Astrocyte (in vitro differentiated cells and primary cell): ENCODE measurements around the gene LY86. TPM values are rescaled to one million over a fixed set of nuclear protein-coding genes. Genes with fewer than 3 reads are reported as not detected.

ENCODE experiments used
- DNase-seq: peaks from one replicate; pipeline ENCODE4 v3.0.0-alpha.2; 2010; ENCODE audit warnings: low read depth
- FAIRE-seq: peaks from 2 replicates; lab custom pipeline; 2011; peaks lifted over from hg19 to GRCh38; lab: Jason Lieb, UNC
- H2AFZ ChIP-seq: 2 replicates; pipeline ENCODE4 v1.6.0; 2012; ENCODE audit warnings: low read depth, low read length, inconsistent platforms
- H3K27ac ChIP-seq: 2 replicates; pipeline ENCODE4 v1.5.1; 2011; ENCODE audit warnings: low read depth, low read length, inconsistent platforms
- H3K27me3 ChIP-seq: 2 replicates; pipeline ENCODE4 v1.6.0; 2011; ENCODE audit warnings: low read length, inconsistent platforms; ENCODE audit not compliant: insufficient read depth
- H3K36me3 ChIP-seq: 2 replicates; pipeline ENCODE4 v1.5.1; 2011; ENCODE audit warnings: low read length, inconsistent platforms; ENCODE audit not compliant: insufficient read depth
- H3K4me1 ChIP-seq: 2 replicates; pipeline ENCODE4 v1.5.1; 2011; ENCODE audit warnings: low read length, inconsistent platforms; ENCODE audit not compliant: insufficient read depth
- H3K4me2 ChIP-seq: 2 replicates; pipeline ENCODE4 v1.6.0; 2012; ENCODE audit warnings: low read length, inconsistent platforms
- H3K4me3 ChIP-seq: 2 replicates; pipeline ENCODE4 v1.5.1; 2011; ENCODE audit warnings: low read depth, mild to moderate bottlenecking, low read length, inconsistent platforms; ENCODE audit not compliant: insufficient read depth
- H3K79me2 ChIP-seq: 2 replicates; pipeline ENCODE4 v1.6.0; 2012; ENCODE audit warnings: mild to moderate bottlenecking, low read length, inconsistent platforms; ENCODE audit not compliant: insufficient read depth
- H3K9ac ChIP-seq: 2 replicates; pipeline ENCODE4 v1.6.0; 2012; ENCODE audit warnings: mild to moderate bottlenecking, low read length, inconsistent platforms
- H3K9me3 ChIP-seq: 2 replicates; pipeline ENCODE4 v1.5.1; 2012; ENCODE audit warnings: low read depth, mild to moderate bottlenecking, low read length, inconsistent platforms; ENCODE audit not compliant: insufficient read depth
- H4K20me1 ChIP-seq: 2 replicates; pipeline ENCODE4 v1.6.0; 2012; ENCODE audit warnings: low read length, inconsistent platforms; ENCODE audit not compliant: insufficient read depth
- H3K27ac Mint-ChIP-seq: one replicate; pipeline ENCODE4 v1.8.0; 2021; ENCODE audit warnings: mild to moderate bottlenecking, mixed read lengths; ENCODE audit not compliant: unreplicated experiment
- H3K27me3 Mint-ChIP-seq: one replicate; pipeline ENCODE4 v1.8.0; 2021; ENCODE audit warnings: low read depth, mixed read lengths; ENCODE audit not compliant: unreplicated experiment
- H3K36me3 Mint-ChIP-seq: one replicate; pipeline ENCODE4 v1.8.0; 2021; ENCODE audit warnings: low read depth, mixed read lengths; ENCODE audit not compliant: unreplicated experiment
- H3K4me1 Mint-ChIP-seq: one replicate; pipeline ENCODE4 v1.8.0; 2021; ENCODE audit warnings: low read depth, mixed read lengths; ENCODE audit not compliant: unreplicated experiment
- H3K4me3 Mint-ChIP-seq: one replicate; pipeline ENCODE4 v1.8.0; 2021; ENCODE audit warnings: mild to moderate bottlenecking, moderate library complexity, mixed read lengths; ENCODE audit not compliant: unreplicated experiment
- H3K9me3 Mint-ChIP-seq: one replicate; pipeline ENCODE4 v1.8.0; 2021; ENCODE audit warnings: mild to moderate bottlenecking, mixed read lengths; ENCODE audit not compliant: unreplicated experiment
- EZH2 ChIP-seq: IDR thresholded peaks from 2 replicates; pipeline ENCODE4 v1.6.1; 2012; ENCODE audit warnings: mild to moderate bottlenecking, low read length, inconsistent platforms; ENCODE audit not compliant: insufficient read depth
- total RNA-seq: library from RNA; stranded (reverse); gene quantifications from 2 replicates; pipeline ENCODE4 v1.2.1, GENCODE V29; 2021
- TF ChIP-seq, protein P1 (sequence below): IDR thresholded peaks from 2 replicates; pipeline ENCODE4 v1.5.1; 2011; ENCODE audit warnings: low read depth, mild to moderate bottlenecking, inconsistent platforms, low read length, moderate library complexity; ENCODE audit not compliant: insufficient read depth

Gene LY86
- total RNA-seq, 1 donor from 2014 or later, result not detected

- Histone ChIP-seq H3K27ac (no peak overlapping the region), H3K4me3 (no peak overlapping the region), H3K27me3 (no peaks in the 10 kb centered on the region), H3K9me3 (no peaks in the 10 kb centered on the region), H3K4me2 (no peak overlapping the region), H3K79me2 (no peaks in the 10 kb centered on the region), H4K20me1 (no peaks in the 10 kb centered on the region), H3K4me1 (peaks cover 2% of the 10 kb centered on the region), H3K36me3 (no peaks in the 10 kb centered on the region), H2AFZ (no peak overlapping the region), H3K9ac (no peak overlapping the region)
- Mint-ChIP-seq H3K4me1 (peaks cover 25% of the 10 kb centered on the region), H3K9me3 (peaks cover 2% of the 10 kb centered on the region), H3K27ac (no peak overlapping the region), H3K36me3 (no peaks in the 10 kb centered on the region), H3K27me3 (peaks cover 4% of the 10 kb centered on the region), H3K4me3 (no peak overlapping the region)
- no peak for DNase-seq
- TF ChIP-seq EZH2, result no peak
- TF ChIP-seq, protein P1, sequence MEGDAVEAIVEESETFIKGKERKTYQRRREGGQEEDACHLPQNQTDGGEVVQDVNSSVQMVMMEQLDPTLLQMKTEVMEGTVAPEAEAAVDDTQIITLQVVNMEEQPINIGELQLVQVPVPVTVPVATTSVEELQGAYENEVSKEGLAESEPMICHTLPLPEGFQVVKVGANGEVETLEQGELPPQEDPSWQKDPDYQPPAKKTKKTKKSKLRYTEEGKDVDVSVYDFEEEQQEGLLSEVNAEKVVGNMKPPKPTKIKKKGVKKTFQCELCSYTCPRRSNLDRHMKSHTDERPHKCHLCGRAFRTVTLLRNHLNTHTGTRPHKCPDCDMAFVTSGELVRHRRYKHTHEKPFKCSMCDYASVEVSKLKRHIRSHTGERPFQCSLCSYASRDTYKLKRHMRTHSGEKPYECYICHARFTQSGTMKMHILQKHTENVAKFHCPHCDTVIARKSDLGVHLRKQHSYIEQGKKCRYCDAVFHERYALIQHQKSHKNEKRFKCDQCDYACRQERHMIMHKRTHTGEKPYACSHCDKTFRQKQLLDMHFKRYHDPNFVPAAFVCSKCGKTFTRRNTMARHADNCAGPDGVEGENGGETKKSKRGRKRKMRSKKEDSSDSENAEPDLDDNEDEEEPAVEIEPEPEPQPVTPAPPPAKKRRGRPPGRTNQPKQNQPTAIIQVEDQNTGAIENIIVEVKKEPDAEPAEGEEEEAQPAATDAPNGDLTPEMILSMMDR, result no peak
- no peak for FAIRE-seq
These were observed 67.8 kb downstream of the LY86 start for GRCh38 chr6:6656287-6656686.

- Histone ChIP-seq H3K4me2 (no peak overlapping the region), H3K4me1 (peaks cover 2% of the 10 kb centered on the region), H3K4me3 (no peak overlapping the region), H4K20me1 (no peaks in the 10 kb centered on the region), H2AFZ (no peak overlapping the region), H3K79me2 (no peaks in the 10 kb centered on the region), H3K27me3 (no peaks in the 10 kb centered on the region), H3K27ac (no peak overlapping the region), H3K36me3 (no peaks in the 10 kb centered on the region), H3K9ac (no peak overlapping the region), H3K9me3 (no peaks in the 10 kb centered on the region)
- DNase-seq (no peak), FAIRE-seq (no peak)
- Mint-ChIP-seq H3K27ac (no peak overlapping the region), H3K9me3 (peaks cover 2% of the 10 kb centered on the region), H3K4me3 (no peak overlapping the region), H3K4me1 (peaks cover 34% of the 10 kb centered on the region), H3K27me3 (peaks cover 7% of the 10 kb centered on the region), H3K36me3 (no peaks in the 10 kb centered on the region)
- TF ChIP-seq, protein P1, result no peak
- no peak for TF ChIP-seq EZH2
These were observed 68.7 kb downstream of the LY86 start for GRCh38 chr6:6657085-6657819.

- Mint-ChIP-seq H3K36me3 (no peaks in the 10 kb centered on the region), H3K4me3 (no peak overlapping the region), H3K9me3 (peaks cover 2% of the 10 kb centered on the region), H3K27me3 (peaks cover 10% of the 10 kb centered on the region), H3K27ac (no peak overlapping the region), H3K4me1 (peaks cover 35% of the 10 kb centered on the region)
- DNase-seq (no peak), FAIRE-seq (no peak)
- H3K27me3 ChIP-seq, result no peaks in the 10 kb centered on the region
- H3K9me3 ChIP-seq, result no peaks in the 10 kb centered on the region
- no peaks in the 10 kb centered on the region for H3K36me3 ChIP-seq
- H3K4me1 ChIP-seq, result peaks cover 2% of the 10 kb centered on the region
- H3K9ac ChIP-seq, result no peak overlapping the region
- no peak overlapping the region for H2AFZ ChIP-seq
- no peak overlapping the region for H3K4me2 ChIP-seq
- no peak overlapping the region for H3K4me3 ChIP-seq
- TF ChIP-seq, protein P1, result no peak
- TF ChIP-seq EZH2, result no peak
- no peaks in the 10 kb centered on the region for H4K20me1 ChIP-seq
- no peaks in the 10 kb centered on the region for H3K79me2 ChIP-seq
- no peak overlapping the region for H3K27ac ChIP-seq
These were observed 69.3 kb downstream of the LY86 start for GRCh38 chr6:6657820-6658217.
